HG03460 (cell line): ENCODE data around the gene PSMC4.

ENCODE experiments used
- ATAC-seq: cut with Tn5 transposase; IDR thresholded peaks from one replicate; pipeline ENCODE4 v1.9.1; 2021; ENCODE audit not compliant: unreplicated experiment

The PSMC4 gene

GRCh38 chr19:39970675-39971379, at the start of gene PSMC4:
TSS of gene PSMC4 (plus strand) at chr19:39971165. CDS start at chr19:39971203, 38 bp downstream.
- ATAC-seq: peak; percentile 96

DNA sequence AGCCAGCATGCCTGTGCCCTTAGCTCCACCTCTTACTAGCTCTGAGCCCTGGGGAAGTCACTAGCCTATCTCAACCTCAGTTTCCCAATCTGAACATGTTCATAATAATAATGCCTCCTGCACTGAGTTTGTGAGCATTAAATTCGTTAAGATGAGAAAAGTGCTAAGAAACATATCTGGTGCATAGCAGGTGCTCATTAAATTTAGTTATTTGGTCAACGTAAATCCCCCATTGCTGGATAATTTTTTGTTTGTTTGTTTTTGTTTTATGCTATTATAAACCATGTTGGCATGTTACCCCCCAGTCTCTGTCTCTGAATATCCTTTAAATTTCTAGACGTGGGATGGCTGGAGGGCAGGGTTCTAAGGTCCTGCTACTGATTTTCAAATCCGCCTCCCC, 47.1 kb upstream of the PSMC4 start:
- ATAC-seq: no peak

DNA sequence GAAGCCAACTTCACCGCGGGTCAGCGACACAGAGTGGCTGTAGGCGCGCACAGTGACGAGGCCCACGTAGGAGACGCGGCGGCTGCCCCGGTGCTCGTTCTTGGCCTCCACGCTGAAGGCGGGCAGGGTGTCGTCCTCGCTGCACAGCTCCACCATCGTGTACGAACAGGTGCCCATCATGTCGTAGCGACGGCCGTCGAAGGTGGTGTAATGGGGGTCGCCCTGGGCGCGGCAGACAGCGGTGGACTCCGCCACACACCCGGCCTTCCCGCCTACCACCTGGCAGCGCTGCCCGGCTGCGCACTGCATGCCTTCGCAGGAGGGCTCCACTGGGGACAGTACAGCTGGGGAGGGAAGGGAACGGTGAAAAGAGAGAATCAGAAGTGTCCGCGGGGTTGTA, 46.6 kb upstream of the PSMC4 start:
- no peak for ATAC-seq

GRCh38 chr19:39924952-39925351, 46.0 kb upstream of the PSMC4 start:
- no peak for ATAC-seq

GRCh38 chr19:39926170-39926760, 44.7 kb upstream of the PSMC4 start:
- no peak for ATAC-seq

- no peak for ATAC-seq
Measured at GRCh38 chr19:39927076-39927475, 43.9 kb upstream of the PSMC4 start.

- ATAC-seq: no peak
Measured at GRCh38 chr19:39927524-39928356, 43.2 kb upstream of the PSMC4 start.

- no peak for ATAC-seq
Measured at GRCh38 chr19:39928357-39928725, 42.6 kb upstream of the PSMC4 start.

GRCh38 chr19:39929750-39930149, 41.2 kb upstream of the PSMC4 start:
- ATAC-seq: no peak

- no peak for ATAC-seq
Measured at GRCh38 chr19:39934584-39935363, 36.2 kb upstream of the PSMC4 start, which contains the start of gene FCGBP. TSS of gene FCGBP (minus strand) at chr19:39934634.

DNA sequence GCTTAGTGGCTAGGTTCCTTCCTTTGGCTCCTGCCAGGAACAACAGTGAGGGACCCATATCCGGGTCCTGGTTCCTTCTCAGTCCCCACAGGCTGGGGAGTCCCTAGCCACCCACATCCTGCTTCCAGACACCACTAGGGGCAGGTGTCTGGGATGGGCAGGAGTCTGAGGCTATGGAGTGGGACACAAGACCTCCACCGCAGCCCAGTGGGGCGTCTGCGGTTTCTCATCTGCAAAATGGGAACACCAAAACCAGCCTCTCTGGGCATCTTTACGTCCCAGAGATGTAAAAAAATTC, 35.7 kb upstream of the PSMC4 start:
- ATAC-seq: no peak

DNA sequence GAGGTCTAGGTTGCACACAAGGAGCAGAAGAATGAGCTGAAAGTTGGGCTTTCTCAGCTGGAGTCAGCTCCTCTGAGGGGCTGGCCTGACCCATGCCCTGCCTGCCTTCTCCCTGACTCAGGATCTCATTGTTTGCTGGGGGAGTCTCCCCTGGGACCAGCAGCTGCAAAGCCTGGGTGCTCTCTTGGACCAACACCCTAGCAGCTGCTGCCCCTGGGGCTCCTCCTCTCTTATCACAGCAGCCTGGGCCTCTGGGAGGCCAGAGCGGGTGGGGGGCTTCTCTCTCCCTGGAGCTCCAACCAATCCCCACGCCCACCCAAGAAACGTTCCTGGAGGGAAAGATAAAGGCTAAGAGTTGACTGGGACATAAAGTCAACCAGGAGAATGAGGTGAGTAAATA, 34.9 kb upstream of the PSMC4 start:
- ATAC-seq: no peak

DNA sequence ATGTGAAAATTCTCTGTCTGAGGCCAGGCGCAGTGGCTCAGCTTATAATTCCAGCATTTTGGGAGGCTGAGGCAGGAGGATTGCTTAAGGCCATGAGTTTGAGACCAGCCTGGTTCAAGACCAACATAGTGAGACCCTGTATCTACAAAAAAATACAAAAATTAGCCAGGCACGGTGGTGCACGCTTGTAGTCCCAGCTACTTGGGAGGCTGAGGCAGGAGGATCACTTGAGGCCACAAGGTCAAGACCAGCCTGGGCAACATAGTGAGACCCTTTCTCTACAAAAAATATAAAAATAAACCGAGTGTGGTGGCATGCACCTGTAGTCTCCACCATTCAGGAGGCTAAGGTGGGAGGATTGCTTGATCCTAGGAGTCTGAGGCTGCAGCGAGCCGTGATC, 34.3 kb upstream of the PSMC4 start:
- ATAC-seq: no peak

- no peak for ATAC-seq
Measured at GRCh38 chr19:39937094-39937720, 33.8 kb upstream of the PSMC4 start.

DNA sequence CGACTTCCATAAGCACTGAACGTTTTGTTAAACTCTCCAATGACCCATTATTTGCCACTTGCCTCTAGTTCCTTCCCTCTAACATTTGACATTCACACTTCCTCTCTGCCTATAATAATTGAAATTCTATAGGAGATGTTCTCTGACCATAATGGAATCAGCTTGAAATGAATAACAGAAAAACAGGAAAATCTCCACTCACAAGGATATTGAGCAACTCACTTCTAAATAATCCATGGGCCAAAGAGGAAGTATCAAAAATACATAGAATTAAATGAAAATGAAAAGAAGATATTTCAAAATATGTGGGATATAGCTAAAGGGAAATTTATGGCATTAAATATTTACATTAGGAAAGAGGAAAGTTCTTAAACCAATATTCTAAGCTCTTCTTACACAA, 33.2 kb upstream of the PSMC4 start:
- ATAC-seq: no peak

DNA sequence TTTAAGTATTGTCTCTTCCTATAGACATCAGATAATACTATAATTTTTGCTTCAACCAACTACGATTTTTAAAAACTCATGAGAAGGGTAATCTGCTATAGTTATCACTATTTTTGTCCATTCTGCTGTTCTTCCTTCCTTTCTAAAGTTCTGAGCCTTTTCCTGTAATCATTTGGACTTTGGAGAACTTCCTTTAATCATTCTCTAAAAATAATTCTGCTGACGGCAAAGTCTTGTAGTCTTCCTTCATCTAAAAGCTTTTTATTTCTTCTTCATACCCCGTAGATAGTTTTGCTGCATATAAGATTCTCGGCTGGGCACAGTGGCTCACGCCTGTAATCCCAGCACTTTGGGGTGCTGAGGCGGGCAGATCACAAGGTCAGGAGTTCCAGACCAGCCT, 31.4 kb upstream of the PSMC4 start:
- no peak for ATAC-seq

DNA sequence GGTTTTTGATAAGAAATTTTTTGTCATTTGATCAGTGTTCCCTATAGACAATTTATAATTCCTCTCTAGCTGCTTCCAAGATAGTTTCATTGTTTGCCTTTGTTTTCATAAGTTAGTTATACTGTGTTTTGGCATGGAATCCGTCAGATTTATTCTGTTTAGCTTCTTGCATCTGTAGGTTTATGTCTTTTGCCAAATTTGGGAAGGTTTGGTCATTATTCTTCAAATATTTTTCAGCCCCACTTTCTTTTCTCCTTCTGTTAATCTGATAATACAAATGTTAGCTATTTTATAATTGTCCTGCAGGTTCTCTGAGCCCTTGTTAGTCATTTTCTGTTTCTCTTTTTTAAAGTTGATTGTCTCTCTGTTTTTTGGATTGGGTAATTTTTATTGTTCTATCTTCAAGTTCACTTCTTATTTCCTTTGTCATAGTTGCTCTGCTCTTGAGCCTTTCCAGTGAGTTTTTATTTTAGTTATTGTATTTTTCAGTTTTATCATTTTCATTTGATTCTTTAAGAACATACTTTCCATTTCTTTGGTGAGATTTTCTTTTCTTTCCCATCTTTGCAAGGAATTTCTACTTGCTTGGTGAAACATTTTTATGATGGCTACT, 30.6 kb upstream of the PSMC4 start:
- ATAC-seq: no peak

DNA sequence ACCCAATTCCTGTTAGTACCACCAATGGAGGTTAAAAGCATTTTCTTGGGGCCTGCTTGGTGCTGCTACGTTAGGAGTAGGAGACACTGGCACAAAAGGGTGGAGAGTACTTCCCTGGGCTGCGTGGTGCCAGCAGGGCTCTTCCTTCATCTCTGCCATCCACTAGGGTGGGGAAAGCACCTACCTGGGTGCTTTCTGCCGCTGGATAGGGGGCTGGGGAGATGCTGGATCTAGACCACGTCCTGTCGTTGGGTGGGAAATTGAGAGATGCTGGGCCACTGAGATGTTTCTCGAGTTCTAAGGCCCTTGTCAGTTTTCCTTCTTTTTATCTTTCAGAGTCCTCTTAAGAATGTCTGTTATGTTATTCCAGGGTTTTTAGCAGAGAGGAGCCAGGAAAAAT, 29.8 kb upstream of the PSMC4 start:
- ATAC-seq: no peak

GRCh38 chr19:39941615-39942365, 29.2 kb upstream of the PSMC4 start:
- no peak for ATAC-seq

DNA sequence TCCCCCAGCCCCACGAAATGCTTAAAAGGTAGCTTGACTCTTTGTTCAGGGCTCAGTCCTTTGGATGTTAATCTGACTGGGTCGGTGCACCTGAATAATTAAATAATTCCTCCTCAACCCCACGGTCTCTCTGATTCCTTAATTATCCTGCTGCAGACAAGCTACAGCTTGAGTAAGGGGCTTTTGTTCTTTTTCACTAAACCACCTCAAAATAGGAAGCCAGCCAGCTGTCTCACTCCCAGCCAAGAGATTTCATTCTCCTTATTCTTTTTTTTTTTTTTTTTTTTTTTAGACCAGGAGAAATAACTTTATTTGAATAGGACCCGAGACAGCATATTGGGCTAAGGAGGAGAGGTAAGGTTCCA, 28.6 kb upstream of the PSMC4 start:
- ATAC-seq: no peak
